HUES48 (cell line): ENCODE data around the gene COBL.

Experiments used
- H3K27ac ChIP-seq: one replicate; pipeline ENCODE4 v1.7.0; 2013; ENCODE audit warnings: low read depth, low read length, inconsistent platforms
- H3K27me3 ChIP-seq: 2 replicates; pipeline ENCODE4 v1.6.1; 2013; ENCODE audit warnings: mild to moderate bottlenecking, low read length; ENCODE audit not compliant: control insufficient read depth, insufficient read depth
- H3K36me3 ChIP-seq: 2 replicates; pipeline ENCODE4 v1.6.1; 2013; ENCODE audit warnings: low read length; ENCODE audit not compliant: control insufficient read depth, insufficient read depth
- H3K4me1 ChIP-seq: 2 replicates; pipeline ENCODE4 v1.6.1; 2013; ENCODE audit warnings: mild to moderate bottlenecking, low read length; ENCODE audit not compliant: control insufficient read depth, insufficient read depth
- H3K4me3 ChIP-seq: 2 replicates; pipeline ENCODE4 v1.5.1; 2013; ENCODE audit warnings: mild to moderate bottlenecking, low read depth, low read length
- H3K9ac ChIP-seq: 2 replicates; pipeline ENCODE4 v1.6.1; 2013; ENCODE audit warnings: mild to moderate bottlenecking, low read depth, low read length, moderate library complexity
- H3K9me3 ChIP-seq: 2 replicates; pipeline ENCODE4 v1.6.1; 2013; ENCODE audit warnings: low read length; ENCODE audit not compliant: control insufficient read depth, insufficient read depth

Gene COBL

GRCh38 chr7:51123322-51124019 is 193.1 kb downstream of the COBL start:
- no peaks in the 10 kb centered on the region for H3K27me3 ChIP-seq
- H3K4me1 ChIP-seq, result no peaks in the 10 kb centered on the region
- no peaks in the 10 kb centered on the region for H3K9me3 ChIP-seq
- 0 out of 2 replicates have a peak, but pooled peaks cover 3% of the 10 kb centered on the region for H3K36me3 ChIP-seq
- no peak overlapping the region for H3K27ac ChIP-seq
- no peak overlapping the region for H3K4me3 ChIP-seq
- H3K9ac ChIP-seq, result no peak overlapping the region

GRCh38 chr7:51121931-51122425 is 194.6 kb downstream of the COBL start:
- H3K9me3 ChIP-seq, result no peaks in the 10 kb centered on the region
- H3K27ac ChIP-seq, result no peak overlapping the region
- no peaks in the 10 kb centered on the region for H3K36me3 ChIP-seq
- no peak overlapping the region for H3K9ac ChIP-seq
- no peaks in the 10 kb centered on the region for H3K27me3 ChIP-seq
- no peak overlapping the region for H3K4me3 ChIP-seq
- H3K4me1 ChIP-seq, result no peaks in the 10 kb centered on the region

GRCh38 chr7:51121036-51121790 is 195.4 kb downstream of the COBL start:
- H3K4me3 ChIP-seq, result no peak overlapping the region
- H3K27me3 ChIP-seq, result no peaks in the 10 kb centered on the region
- no peak overlapping the region for H3K9ac ChIP-seq
- no peaks in the 10 kb centered on the region for H3K4me1 ChIP-seq
- H3K9me3 ChIP-seq, result no peaks in the 10 kb centered on the region
- no peak overlapping the region for H3K27ac ChIP-seq
- H3K36me3 ChIP-seq, result no peaks in the 10 kb centered on the region

GRCh38 chr7:51118628-51119027 is 198.0 kb downstream of the COBL start:
- Histone ChIP-seq H3K27ac (no peak overlapping the region), H3K27me3 (no peaks in the 10 kb centered on the region), H3K4me3 (no peak overlapping the region), H3K9ac (no peak overlapping the region), H3K4me1 (no peaks in the 10 kb centered on the region), H3K36me3 (no peaks in the 10 kb centered on the region), H3K9me3 (no peaks in the 10 kb centered on the region)

- H3K9me3 ChIP-seq, result no peaks in the 10 kb centered on the region
- no peaks in the 10 kb centered on the region for H3K27me3 ChIP-seq
- H3K27ac ChIP-seq, result no peak overlapping the region
- H3K4me3 ChIP-seq, result no peak overlapping the region
- no peaks in the 10 kb centered on the region for H3K4me1 ChIP-seq
- H3K36me3 ChIP-seq, result no peaks in the 10 kb centered on the region
- no peak overlapping the region for H3K9ac ChIP-seq
These were observed 202.1 kb downstream of the COBL start for GRCh38 chr7:51114501-51114900.

GRCh38 chr7:51113962-51114361 is 202.6 kb downstream of the COBL start:
- Histone ChIP-seq H3K27ac (no peak overlapping the region), H3K36me3 (no peaks in the 10 kb centered on the region), H3K9ac (no peak overlapping the region), H3K4me1 (no peaks in the 10 kb centered on the region), H3K4me3 (no peak overlapping the region), H3K9me3 (no peaks in the 10 kb centered on the region), H3K27me3 (no peaks in the 10 kb centered on the region)

- no peak overlapping the region for H3K4me3 ChIP-seq
- no peak overlapping the region for H3K27ac ChIP-seq
- H3K9ac ChIP-seq, result no peak overlapping the region
- H3K9me3 ChIP-seq, result no peaks in the 10 kb centered on the region
- H3K27me3 ChIP-seq, result no peaks in the 10 kb centered on the region
- no peaks in the 10 kb centered on the region for H3K4me1 ChIP-seq
- no peaks in the 10 kb centered on the region for H3K36me3 ChIP-seq
These were observed 203.0 kb downstream of the COBL start for GRCh38 chr7:51113560-51113959.

GRCh38 chr7:51111241-51111940 is 205.2 kb downstream of the COBL start:
- no peaks in the 10 kb centered on the region for H3K9me3 ChIP-seq
- no peak overlapping the region for H3K27ac ChIP-seq
- no peaks in the 10 kb centered on the region for H3K27me3 ChIP-seq
- H3K4me3 ChIP-seq, result no peak overlapping the region
- no peak overlapping the region for H3K9ac ChIP-seq
- no peaks in the 10 kb centered on the region for H3K36me3 ChIP-seq
- H3K4me1 ChIP-seq, result peaks cover 6% of the 10 kb centered on the region

- no peak overlapping the region for H3K9ac ChIP-seq
- no peak overlapping the region for H3K4me3 ChIP-seq
- no peaks in the 10 kb centered on the region for H3K36me3 ChIP-seq
- H3K27me3 ChIP-seq, result no peaks in the 10 kb centered on the region
- peaks cover 6% of the 10 kb centered on the region for H3K4me1 ChIP-seq
- H3K9me3 ChIP-seq, result no peaks in the 10 kb centered on the region
- H3K27ac ChIP-seq, result no peak overlapping the region
These were observed 208.5 kb downstream of the COBL start for GRCh38 chr7:51108134-51108533.

- H3K4me3 ChIP-seq, result no peak overlapping the region
These were observed 212.3 kb downstream of the COBL start for GRCh38 chr7:51104278-51104677.

GRCh38 chr7:51103718-51104117 is 212.9 kb downstream of the COBL start:
- H3K4me1 ChIP-seq, result peaks cover 6% of the 10 kb centered on the region
- H3K36me3 ChIP-seq, result no peaks in the 10 kb centered on the region
- no peaks in the 10 kb centered on the region for H3K27me3 ChIP-seq
- H3K27ac ChIP-seq, result no peak overlapping the region
- H3K9ac ChIP-seq, result no peak overlapping the region
- no peak overlapping the region for H3K4me3 ChIP-seq
- no peaks in the 10 kb centered on the region for H3K9me3 ChIP-seq

More at GRCh38 chr7:51104278-51104677, 212.3 kb downstream of the COBL start:
- Histone ChIP-seq H3K4me1 (peaks cover 6% of the 10 kb centered on the region), H3K9ac (no peak overlapping the region), H3K27me3 (no peaks in the 10 kb centered on the region), H3K9me3 (no peaks in the 10 kb centered on the region), H3K36me3 (no peaks in the 10 kb centered on the region), H3K27ac (no peak overlapping the region)
